ENCODE results near the gene ARL2. TPM values are rescaled to one million over a fixed set of nuclear protein-coding genes. Genes with fewer than 3 reads are reported as not detected.

Gene ARL2
- total RNA-seq, 1 experiment from 2014 or later = 107 TPM

- Histone ChIP-seq H3K4me1 (ENCODE audit: insufficient read depth, low read length) (no peaks in the 10 kb centered on the region), H2AFZ (ENCODE audit: low read length) (no peak overlapping the region), H4K20me1 (ENCODE audit: low read length) (no peaks in the 10 kb centered on the region), H3K4me2 (ENCODE audit: low read length) (no peak overlapping the region), H3K9me3 (ENCODE audit: low read length) (no peaks in the 10 kb centered on the region), H3K9ac (ENCODE audit: low read length) (no peak overlapping the region), H3K9me2 (replicated peaks; ENCODE audit: low read length) (no peaks in the 10 kb centered on the region), H3K4me3 (ENCODE audit: low read length) (no peak overlapping the region), H3K36me3 (ENCODE audit: low read depth, low read length) (no peaks in the 10 kb centered on the region), H3K79me2 (ENCODE audit: low read length) (no peaks in the 10 kb centered on the region), H3F3A (ENCODE audit: low read length, unreplicated experiment) (no peaks in the 10 kb centered on the region), H3K27ac (ENCODE audit: low read length) (no peak overlapping the region), H3K27me3 (ENCODE audit: low read length) (no peaks in the 10 kb centered on the region)
- TF ChIP-seq EZH2 (IDR thresholded peaks at IDR 0.05; ENCODE audit: low read length, unreplicated experiment) = no peak
- TF ChIP-seq EZH2phosphoT487 (IDR thresholded peaks at IDR 0.05; ENCODE audit: borderline replicate concordance, low read length) = no peak
- TF ChIP-seq CTCF (conservative IDR thresholded peaks at IDR 0.05; ENCODE audit: low read depth, low read length) = no peak
- intact Hi-C loops (cut with micrococcal nuclease) = no loop called here
- POLR2A ChIA-PET (ENCODE audit: unreplicated experiment) = interaction anchor here (0.6 kb wide), 1 partner anchor 28 kb away, joined by 4 read pairs; the partner anchor contains the start of gene SAC3D1
- DNase-seq = no peak
- CTCF ChIA-PET = no interaction called here
- no TSS peak for BruUV-seq (replicated peaks)
- ATAC-seq = no peak
Observed at GRCh38 chr11:65069217-65069616, 55.3 kb downstream of the ARL2 start.

Small RNA genes within 50 kb of the gene (microRNA-seq; reads per million reads assigned to microRNA genes)
- gene MIR6879 (ENCODE audit: unreplicated experiment) = not detected

Other genes starting within 250 kb of the ARL2 start
- 209 and 217 TPM in 2 replicates for gene SF1, start 235.6 kb upstream of the ARL2 start, total RNA-seq (2014; rRNA removed)
- gene MAP4K2, start 210.9 kb upstream of the ARL2 start, total RNA-seq (2014; rRNA removed) = 55.6 and 57.0 TPM in 2 replicates
- 46.1 and 54.1 TPM in 2 replicates for gene MEN1, start 203.6 kb upstream of the ARL2 start, total RNA-seq (2014; rRNA removed)
- gene CDC42BPG, start 169.5 kb upstream of the ARL2 start, total RNA-seq (2014; rRNA removed) = 14.5 and 30.5 TPM in 2 replicates
- 340 and 370 TPM in 2 replicates for gene EHD1, start 135.5 kb upstream of the ARL2 start, total RNA-seq (2014; rRNA removed)
- 45.6 and 51.4 TPM in 2 replicates for gene ATG2A, start 97.0 kb upstream of the ARL2 start, total RNA-seq (2014; rRNA removed)
- gene PPP2R5B, start 89.5 kb upstream of the ARL2 start, total RNA-seq (2014; rRNA removed) = 24.9 and 31.3 TPM in 2 replicates
- not detected in 2 replicates for gene GPHA2, start 78.3 kb upstream of the ARL2 start, total RNA-seq (2014; rRNA removed)
- gene MAJIN, start 42.1 kb upstream of the ARL2 start, total RNA-seq (2014; rRNA removed) = not detected in 2 replicates
- gene BATF2, start 17.2 kb upstream of the ARL2 start, total RNA-seq (2014; rRNA removed) = 0.52 TPM in 1 of 2 replicates, not detected in the other
- gene SNX15, start 13.3 kb downstream of the ARL2 start, total RNA-seq (2014; rRNA removed) = 15.1 and 40.4 TPM in 2 replicates
- 61.0 and 82.0 TPM in 2 replicates for gene SAC3D1, start 27.1 kb downstream of the ARL2 start, total RNA-seq (2014; rRNA removed)
- gene NAALADL1, start 44.4 kb downstream of the ARL2 start, total RNA-seq (2014; rRNA removed) = 0.47 TPM in 1 of 2 replicates, not detected in the other
- gene CDCA5, start 69.9 kb downstream of the ARL2 start, total RNA-seq (2014; rRNA removed) = 67.1 and 73.4 TPM in 2 replicates
- gene ZFPL1, start 70.1 kb downstream of the ARL2 start, total RNA-seq (2014; rRNA removed) = 98.7 and 103 TPM in 2 replicates
- 414 and 743 TPM in 2 replicates for gene VPS51, start 82.1 kb downstream of the ARL2 start, total RNA-seq (2014; rRNA removed)
- gene TM7SF2, start 97.7 kb downstream of the ARL2 start, total RNA-seq (2014; rRNA removed) = 38.4 and 44.2 TPM in 2 replicates
- gene ZNHIT2, start 103.5 kb downstream of the ARL2 start, total RNA-seq (2014; rRNA removed) = 48.2 and 59.0 TPM in 2 replicates
- gene FAU, start 108.0 kb downstream of the ARL2 start, total RNA-seq (2014; rRNA removed) = 1,119 and 1,157 TPM in 2 replicates
- 163 and 183 TPM in 2 replicates for gene MRPL49, start 108.2 kb downstream of the ARL2 start, total RNA-seq (2014; rRNA removed)
- 22.3 and 33.2 TPM in 2 replicates for gene SYVN1, start 120.4 kb downstream of the ARL2 start, total RNA-seq (2014; rRNA removed)
- not detected in 2 replicates for gene SPDYC, start 156.1 kb downstream of the ARL2 start, total RNA-seq (2014; rRNA removed)
- 307 and 407 TPM in 2 replicates for gene CAPN1, start 167.8 kb downstream of the ARL2 start, total RNA-seq (2014; rRNA removed)
- gene POLA2, start 247.8 kb downstream of the ARL2 start, total RNA-seq (2014; rRNA removed) = 29.0 and 39.7 TPM in 2 replicates

Measured in PC-3 (cell line).